Measurements from ENCODE around the gene BMP6.

- TF ChIP-seq CTCF (IDR thresholded peaks at IDR 0.05; ENCODE audit: borderline replicate concordance, extremely low read depth, low read length, poor library complexity, severe bottlenecking), result no peak
- TF ChIP-seq EZH2 (IDR thresholded peaks at IDR 0.05; ENCODE audit: borderline replicate concordance, low read depth, low read length, severe bottlenecking), result no peak
Observed at GRCh38 chr6:7777074-7777473, 51.2 kb downstream of the BMP6 start.
